Activated gamma-delta T cell treated with Interleukin-2 at 50 U/mL for 16 hours (primary cell): Measurements from ENCODE around the gene TMEFF1.
A peak's percentile ranks its signal among the peaks of the same experiment; 100 is the strongest.

Source experiments
- DNase-seq: peaks from one replicate; pipeline ENCODE4 v3.0.0-alpha.2; 2020

Gene TMEFF1

GRCh38 chr9:100448266-100448665 is 24.7 kb upstream of the TMEFF1 start:
- DNase-seq, result no peak

DNA sequence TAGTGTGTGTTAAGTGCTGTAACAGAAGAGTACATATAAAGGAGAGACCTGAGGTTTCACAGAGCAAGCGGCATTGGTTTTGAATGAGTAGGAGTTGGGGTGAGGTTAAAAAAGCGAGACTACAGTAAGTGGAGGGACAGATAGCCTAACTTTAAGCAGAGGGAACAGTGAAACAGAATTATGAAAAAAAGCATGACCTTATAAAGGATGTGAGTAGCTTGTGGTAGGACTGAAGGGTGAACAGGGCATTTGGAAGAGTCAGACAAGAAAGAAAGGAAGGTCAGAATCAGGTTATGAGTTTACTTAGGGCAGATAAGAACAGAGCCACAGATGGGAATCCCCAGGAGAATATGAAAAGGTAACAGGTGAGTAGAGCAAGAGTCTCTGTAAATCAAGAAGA is 23.5 kb upstream of the TMEFF1 start:
- no peak for DNase-seq

GRCh38 chr9:100452894-100453293 is 20.1 kb upstream of the TMEFF1 start:
- no peak for DNase-seq

DNA sequence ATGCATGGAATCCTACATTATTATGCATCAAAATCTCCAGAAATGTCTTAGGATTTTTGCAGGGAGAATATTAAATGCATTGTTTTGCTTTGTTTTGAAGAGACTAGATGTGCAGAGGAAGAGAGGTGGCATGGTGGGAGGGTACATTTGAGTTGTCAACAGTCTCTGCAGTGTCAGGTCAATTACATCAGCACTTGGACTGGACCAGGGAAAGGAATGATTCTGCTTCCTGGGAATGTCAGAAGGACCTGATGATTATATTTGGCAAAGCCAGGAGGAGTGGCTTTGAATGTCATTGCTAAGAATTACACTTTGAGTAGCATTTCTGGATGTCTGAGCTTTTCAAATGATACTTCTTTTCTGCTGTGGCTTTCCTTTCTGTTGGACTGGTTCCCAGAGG is 17.5 kb upstream of the TMEFF1 start:
- DNase-seq, result no peak

DNA sequence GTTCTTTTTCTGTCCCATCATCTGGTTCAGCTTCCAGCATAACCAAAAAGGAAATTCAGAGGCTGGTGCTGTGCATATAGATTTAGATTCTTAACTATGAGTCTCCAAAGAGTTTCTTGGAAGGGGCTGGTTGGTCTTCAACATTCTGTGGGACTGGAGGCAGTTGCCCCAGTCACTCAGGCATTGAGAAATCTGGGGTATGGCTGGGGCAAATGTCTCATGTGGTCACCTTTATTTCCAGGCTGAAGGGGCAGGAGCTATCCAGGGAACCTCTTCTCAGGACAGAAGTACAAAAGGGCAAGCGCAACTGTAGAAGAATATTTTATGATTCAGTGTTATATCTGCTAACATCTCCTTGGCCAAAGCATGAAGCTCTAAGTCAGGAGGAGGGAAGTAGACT is 15.4 kb upstream of the TMEFF1 start:
- no peak for DNase-seq

GRCh38 chr9:100459963-100460362 is 13.0 kb upstream of the TMEFF1 start:
- DNase-seq, result no peak

- no peak for DNase-seq
Measured at GRCh38 chr9:100465274-100465673, 7.7 kb upstream of the TMEFF1 start.

GRCh38 chr9:100465761-100466160 is 7.2 kb upstream of the TMEFF1 start:
- DNase-seq, result no peak

DNA sequence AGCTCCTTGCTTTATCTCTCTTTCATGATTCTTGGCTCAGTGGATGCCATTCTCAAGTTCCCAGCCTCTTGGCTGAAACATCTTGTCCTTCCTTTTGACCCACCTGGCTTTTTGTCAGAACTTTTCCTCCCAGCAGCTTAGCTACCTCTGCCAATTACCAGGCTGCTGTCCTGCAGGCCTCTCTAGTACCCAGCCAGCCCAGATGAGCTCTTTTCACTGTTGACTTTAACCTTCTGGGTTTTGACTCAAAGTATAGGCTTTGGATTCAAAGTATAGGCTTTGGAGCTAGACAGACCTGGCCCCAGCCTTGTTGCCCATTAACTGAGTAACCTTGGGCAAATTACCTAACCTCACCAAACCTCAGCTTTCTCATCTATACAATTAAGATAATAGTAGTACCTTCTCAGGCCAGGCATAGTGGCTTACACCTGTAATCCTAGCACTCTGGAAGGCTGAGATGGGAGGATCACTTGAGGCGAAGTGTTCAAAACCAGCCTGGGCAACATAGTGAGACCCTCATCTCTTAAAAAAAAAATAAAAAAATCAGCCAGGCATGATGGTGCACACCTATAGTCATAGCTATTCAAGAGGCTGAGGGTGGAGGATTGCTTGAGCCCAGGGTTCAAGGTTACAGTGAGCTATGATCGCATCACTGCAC is 6.6 kb upstream of the TMEFF1 start:
- no peak for DNase-seq

DNA sequence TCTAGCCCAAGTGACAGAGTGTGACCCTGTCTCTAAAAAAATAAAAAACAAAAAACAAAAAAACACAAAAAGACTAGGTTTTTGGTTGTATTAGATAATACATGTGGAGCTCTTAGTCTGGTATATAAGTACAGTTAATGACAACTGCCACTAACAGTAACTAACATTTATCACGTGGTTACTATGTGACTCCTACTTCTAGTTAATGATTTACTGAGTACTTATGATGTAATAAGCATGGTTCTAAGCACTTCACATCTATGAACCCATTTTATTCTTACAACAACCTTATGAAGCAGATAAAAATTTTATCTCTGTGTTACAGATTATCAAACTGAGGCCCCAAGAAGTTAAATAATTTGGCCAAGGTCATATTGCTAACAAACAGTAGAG is 6.1 kb upstream of the TMEFF1 start:
- no peak for DNase-seq

- no peak for DNase-seq
Measured at GRCh38 chr9:100468041-100468440, 4.9 kb upstream of the TMEFF1 start.

DNA sequence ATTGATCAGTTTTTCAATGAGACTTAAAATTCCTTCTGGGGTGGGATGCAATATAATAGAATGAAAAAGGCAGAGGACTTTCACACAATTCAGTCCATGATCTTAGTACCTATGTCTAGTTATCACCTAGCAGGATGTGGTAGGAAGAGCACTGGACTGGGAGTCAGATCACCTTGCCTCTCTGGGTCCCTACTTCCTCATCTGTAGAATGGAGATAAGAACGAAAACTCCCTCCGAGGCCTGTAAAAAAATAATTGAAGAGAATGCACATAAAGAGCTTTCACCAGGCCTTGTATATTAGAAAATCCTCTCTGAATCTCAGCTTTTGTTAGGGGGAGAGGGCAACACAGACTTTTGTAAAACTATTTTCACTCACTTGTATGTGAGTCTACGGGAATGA is 681 bp upstream of the TMEFF1 start:
- no peak for DNase-seq

DNA sequence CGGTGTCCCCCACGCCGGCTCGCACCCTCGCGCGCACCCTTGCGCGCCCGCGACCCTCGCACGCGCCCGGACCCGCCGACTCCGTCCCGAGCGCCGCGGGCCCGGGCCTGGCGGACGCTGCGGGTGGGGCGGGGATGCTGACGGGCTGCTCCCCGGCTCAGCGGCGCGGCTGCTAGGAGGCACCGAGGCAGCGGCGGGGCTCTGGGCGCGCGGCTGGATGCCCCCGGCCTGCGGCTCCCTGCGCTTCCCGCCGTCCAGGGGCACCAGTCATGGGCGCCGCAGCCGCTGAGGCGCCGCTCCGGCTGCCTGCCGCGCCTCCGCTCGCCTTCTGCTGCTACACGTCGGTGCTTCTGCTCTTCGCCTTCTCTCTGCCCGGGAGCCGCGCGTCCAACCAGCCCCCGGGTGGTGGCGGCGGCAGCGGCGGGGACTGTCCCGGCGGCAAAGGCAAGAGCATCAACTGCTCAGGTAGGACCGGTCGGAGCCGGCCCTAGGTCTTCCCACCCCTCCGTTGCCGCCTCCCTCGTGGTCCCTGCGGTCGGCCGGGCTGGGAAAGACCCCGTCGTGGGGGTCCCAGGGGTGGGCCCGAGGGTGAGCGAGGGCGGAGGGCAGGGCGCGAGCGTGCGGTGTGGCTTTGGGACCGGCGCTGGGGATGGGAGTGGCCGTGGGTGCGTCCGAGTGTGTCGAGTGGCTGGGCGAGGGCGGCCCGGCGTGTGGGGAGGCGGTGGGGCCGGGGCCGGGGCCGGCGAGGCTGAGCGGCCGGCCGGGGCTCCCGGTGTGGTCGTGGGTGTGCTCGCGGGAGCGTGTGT is 530 bp downstream of the TMEFF1 start:
- peak; percentile 4 for DNase-seq

GRCh38 chr9:100474082-100474923 is 1.4 kb downstream of the TMEFF1 start:
- DNase-seq, result no peak

GRCh38 chr9:100474924-100475276 is 2.0 kb downstream of the TMEFF1 start:
- DNase-seq, result no peak

- no peak for DNase-seq
Measured at GRCh38 chr9:100477241-100477640, 4.3 kb downstream of the TMEFF1 start.

GRCh38 chr9:100478192-100478591 is 5.2 kb downstream of the TMEFF1 start:
- DNase-seq, result no peak

DNA sequence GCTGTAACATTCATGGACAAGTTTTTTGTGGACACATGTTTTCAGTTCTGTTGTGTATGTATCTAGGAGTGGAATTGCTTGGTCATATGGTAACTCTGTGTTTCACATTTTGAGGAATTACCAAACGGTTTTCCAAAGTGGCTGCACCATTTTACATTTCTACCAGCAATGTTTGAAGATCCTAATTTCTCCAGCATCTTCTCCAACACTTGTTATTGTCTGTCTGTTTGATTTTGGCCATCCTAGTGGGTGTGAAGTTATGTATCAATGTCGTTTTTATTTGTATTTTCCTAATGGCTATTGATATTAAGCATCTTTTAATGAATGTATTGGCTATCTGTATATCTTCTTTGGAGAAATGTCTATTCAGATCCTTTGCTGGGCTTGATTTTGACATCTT is 6.9 kb downstream of the TMEFF1 start:
- DNase-seq, result no peak

- no peak for DNase-seq
Measured at GRCh38 chr9:100485196-100485595, 12.2 kb downstream of the TMEFF1 start.

DNA sequence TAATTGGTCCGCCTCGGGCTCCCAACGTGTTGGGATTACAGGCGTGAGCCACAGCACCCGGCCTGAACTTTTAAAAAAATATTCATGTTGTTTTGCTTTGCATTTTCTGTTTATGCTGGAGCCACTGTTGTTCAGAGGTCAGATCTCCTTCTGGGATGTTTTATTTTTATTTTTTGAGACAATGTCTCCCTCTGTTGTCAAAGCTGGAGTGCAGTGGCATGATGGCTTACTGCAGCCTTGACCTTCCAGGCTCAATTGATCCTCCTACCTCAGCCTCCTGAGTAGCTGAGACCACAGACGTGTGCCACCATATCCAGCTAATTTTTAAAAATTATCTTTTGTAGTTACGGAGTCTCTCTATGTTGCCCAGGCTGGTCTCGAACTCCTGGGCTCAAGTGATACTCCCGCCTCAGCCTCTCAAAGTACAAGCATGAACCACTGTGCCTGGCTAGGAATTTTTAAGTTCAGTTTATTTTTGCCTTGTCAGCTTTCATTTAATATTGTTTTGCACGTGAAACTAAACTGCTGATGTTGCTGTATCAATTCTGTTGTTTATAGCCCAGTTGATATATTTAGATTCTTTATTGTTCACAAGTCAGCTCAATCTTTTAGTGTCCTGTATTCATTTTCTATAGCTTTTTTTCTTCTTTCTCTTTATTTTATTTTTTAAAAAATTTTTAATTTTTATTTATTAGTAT is 13.7 kb downstream of the TMEFF1 start:
- DNase-seq, result no peak

GRCh38 chr9:100488177-100488576 is 15.2 kb downstream of the TMEFF1 start:
- DNase-seq, result no peak

- DNase-seq, result no peak
Measured at GRCh38 chr9:100489836-100490235, 16.9 kb downstream of the TMEFF1 start.

GRCh38 chr9:100492952-100493351 is 20.0 kb downstream of the TMEFF1 start:
- DNase-seq, result no peak
